Osteocyte (in vitro differentiated cells): ENCODE results near the gene CNPPD1. TPM values are rescaled to one million over a fixed set of nuclear protein-coding genes. Genes with fewer than 3 reads are reported as not detected.

Experiments
- DNase-seq: peaks from one replicate; pipeline ENCODE4 v3.0.0; 2021; ENCODE audit warnings: mixed read lengths; ENCODE audit not compliant: unreplicated experiment; ENCODE audit errors: extremely low spot score
- H3K27ac Mint-ChIP-seq: one replicate; pipeline ENCODE4 v1.8.0; 2021; ENCODE audit warnings: mild to moderate bottlenecking, mixed read lengths; ENCODE audit not compliant: unreplicated experiment
- H3K27me3 Mint-ChIP-seq: one replicate; pipeline ENCODE4 v1.8.0; 2021; ENCODE audit warnings: mixed read lengths; ENCODE audit not compliant: unreplicated experiment
- H3K36me3 Mint-ChIP-seq: one replicate; pipeline ENCODE4 v1.8.0; 2021; ENCODE audit warnings: mixed read lengths; ENCODE audit not compliant: unreplicated experiment
- H3K4me1 Mint-ChIP-seq: one replicate; pipeline ENCODE4 v1.8.0; 2021; ENCODE audit warnings: mixed read lengths; ENCODE audit not compliant: unreplicated experiment
- H3K4me3 Mint-ChIP-seq: one replicate; pipeline ENCODE4 v1.8.0; 2021; ENCODE audit warnings: mild to moderate bottlenecking, moderate library complexity, mixed read lengths; ENCODE audit not compliant: unreplicated experiment
- H3K9me3 Mint-ChIP-seq: one replicate; pipeline ENCODE4 v1.8.0; 2021; ENCODE audit warnings: mixed read lengths; ENCODE audit not compliant: unreplicated experiment
- total RNA-seq: library from RNA; stranded (reverse); gene quantifications from 2 replicates; pipeline ENCODE4 v1.2.1, GENCODE V29; 2021
- TF ChIP-seq, protein P1 (sequence below): fragments of 200-600 bp; sonication (generic); IDR thresholded peaks from 2 replicates; pipeline ENCODE4 v1.5.0; 2021; ENCODE audit warnings: antibody characterized with exemption, mild to moderate bottlenecking, moderate library complexity

The CNPPD1 gene
- total RNA-seq, 1 donor from 2014 or later: 45.7 TPM

DNA sequence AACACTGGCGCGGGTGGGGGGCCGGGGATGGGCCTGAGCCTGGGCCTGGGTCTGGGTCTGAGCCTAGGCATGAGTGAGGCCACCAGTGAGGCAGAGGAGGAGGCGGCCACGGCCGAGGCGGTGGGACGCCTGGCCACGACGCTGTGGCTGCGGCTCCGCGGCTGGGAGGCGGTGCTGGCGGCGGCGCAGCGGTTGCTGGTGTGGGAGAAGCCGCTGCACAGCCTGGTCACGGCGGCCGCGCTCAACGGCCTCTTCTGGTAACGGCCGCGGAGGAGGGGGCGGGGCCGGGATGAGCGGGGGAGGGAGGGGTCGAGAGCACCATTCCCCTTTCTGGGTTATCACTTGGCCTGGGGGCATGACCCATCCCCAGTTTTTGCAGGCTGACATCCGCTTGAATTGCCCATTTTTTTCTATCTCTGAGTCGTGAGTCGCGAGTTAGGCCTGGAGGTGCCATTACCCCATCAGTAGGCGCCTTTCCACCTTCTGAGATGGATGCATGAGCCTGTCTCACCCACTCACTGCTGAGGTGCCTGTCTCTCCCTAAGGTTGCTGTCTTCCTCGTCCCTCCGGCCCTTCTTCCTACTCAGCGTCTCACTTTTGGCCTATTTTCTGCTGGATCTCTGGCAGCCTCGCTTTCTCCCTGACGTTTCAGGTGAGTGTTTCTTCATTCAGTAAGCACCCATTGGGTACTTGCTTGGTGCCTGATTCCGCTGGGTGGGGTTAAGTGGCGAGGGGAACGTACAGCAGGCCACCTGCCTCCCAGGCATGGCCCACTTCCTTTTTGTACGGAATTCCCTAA, 1.9 kb upstream of the CNPPD1 start:
- Mint-ChIP-seq H3K27me3 (no peaks in the 10 kb centered on the region), H3K9me3 (no peaks in the 10 kb centered on the region), H3K4me3 (peak overlapping the region; percentile 80), H3K36me3 (peaks cover 33% of the 10 kb centered on the region), H3K27ac (peak overlapping the region; percentile 67), H3K4me1 (peaks cover 24% of the 10 kb centered on the region)
- no peak for DNase-seq
- TF ChIP-seq, protein P1, sequence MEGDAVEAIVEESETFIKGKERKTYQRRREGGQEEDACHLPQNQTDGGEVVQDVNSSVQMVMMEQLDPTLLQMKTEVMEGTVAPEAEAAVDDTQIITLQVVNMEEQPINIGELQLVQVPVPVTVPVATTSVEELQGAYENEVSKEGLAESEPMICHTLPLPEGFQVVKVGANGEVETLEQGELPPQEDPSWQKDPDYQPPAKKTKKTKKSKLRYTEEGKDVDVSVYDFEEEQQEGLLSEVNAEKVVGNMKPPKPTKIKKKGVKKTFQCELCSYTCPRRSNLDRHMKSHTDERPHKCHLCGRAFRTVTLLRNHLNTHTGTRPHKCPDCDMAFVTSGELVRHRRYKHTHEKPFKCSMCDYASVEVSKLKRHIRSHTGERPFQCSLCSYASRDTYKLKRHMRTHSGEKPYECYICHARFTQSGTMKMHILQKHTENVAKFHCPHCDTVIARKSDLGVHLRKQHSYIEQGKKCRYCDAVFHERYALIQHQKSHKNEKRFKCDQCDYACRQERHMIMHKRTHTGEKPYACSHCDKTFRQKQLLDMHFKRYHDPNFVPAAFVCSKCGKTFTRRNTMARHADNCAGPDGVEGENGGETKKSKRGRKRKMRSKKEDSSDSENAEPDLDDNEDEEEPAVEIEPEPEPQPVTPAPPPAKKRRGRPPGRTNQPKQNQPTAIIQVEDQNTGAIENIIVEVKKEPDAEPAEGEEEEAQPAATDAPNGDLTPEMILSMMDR: no peak

DNA sequence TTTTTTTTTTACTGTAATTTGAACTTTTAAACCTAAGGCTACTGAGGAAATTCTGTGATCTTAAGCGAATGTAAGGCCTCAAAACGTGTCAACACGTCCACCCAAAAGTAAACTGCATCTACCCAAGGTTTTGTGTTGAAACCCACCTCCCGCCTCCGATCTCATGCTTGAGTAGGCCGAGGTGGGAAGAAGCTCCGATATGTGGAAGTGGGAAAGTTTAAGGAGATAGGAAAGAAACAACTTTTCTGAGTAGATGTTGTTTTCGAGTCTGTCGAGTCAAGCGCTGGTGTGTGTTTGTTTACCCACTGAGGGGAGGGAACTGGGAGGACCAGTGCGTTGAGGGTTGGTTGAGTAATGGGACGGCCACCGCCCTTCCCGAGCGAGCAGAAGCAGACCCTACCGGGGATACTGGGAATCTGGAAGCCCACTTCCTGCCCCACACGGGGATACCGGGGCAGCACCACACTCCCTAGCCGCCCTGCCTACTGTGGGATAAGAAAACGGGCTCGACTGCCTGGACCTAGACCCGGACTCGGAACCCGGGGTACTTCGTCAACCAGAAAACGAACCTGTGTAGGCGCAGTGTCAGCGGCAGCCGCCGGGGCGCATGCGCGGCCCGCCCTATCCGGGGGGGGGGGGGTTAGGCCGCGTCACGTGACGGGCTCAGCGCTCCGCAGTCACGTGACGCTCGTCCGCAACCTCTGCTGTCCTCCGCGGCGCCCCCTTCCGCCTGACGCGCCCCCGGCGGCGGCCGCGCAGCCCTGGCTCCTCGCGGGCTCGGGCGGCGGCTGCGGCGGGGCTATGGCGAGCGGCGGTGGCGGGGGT, 1.0 kb upstream of the CNPPD1 start, which contains the start of gene RETREG2:
Gene RETREG2 (plus strand): TSS at position 724 of the 825 bp plus-strand sequence. CDS start 78 bp downstream, at position 802.
- no peaks in the 10 kb centered on the region for H3K9me3 Mint-ChIP-seq
- H3K27ac Mint-ChIP-seq: peak within 1 kb of the TSS; percentile 100
- no peaks in the 10 kb centered on the region for H3K27me3 Mint-ChIP-seq
- peak within 1 kb of the TSS; percentile 89 for H3K4me3 Mint-ChIP-seq
- peak; percentile 94 for DNase-seq
- H3K36me3 Mint-ChIP-seq: peaks cover 25% of the 10 kb centered on the region
- TF ChIP-seq, protein P1: peak; percentile 46
- peaks cover 24% of the 10 kb centered on the region for H3K4me1 Mint-ChIP-seq

DNA sequence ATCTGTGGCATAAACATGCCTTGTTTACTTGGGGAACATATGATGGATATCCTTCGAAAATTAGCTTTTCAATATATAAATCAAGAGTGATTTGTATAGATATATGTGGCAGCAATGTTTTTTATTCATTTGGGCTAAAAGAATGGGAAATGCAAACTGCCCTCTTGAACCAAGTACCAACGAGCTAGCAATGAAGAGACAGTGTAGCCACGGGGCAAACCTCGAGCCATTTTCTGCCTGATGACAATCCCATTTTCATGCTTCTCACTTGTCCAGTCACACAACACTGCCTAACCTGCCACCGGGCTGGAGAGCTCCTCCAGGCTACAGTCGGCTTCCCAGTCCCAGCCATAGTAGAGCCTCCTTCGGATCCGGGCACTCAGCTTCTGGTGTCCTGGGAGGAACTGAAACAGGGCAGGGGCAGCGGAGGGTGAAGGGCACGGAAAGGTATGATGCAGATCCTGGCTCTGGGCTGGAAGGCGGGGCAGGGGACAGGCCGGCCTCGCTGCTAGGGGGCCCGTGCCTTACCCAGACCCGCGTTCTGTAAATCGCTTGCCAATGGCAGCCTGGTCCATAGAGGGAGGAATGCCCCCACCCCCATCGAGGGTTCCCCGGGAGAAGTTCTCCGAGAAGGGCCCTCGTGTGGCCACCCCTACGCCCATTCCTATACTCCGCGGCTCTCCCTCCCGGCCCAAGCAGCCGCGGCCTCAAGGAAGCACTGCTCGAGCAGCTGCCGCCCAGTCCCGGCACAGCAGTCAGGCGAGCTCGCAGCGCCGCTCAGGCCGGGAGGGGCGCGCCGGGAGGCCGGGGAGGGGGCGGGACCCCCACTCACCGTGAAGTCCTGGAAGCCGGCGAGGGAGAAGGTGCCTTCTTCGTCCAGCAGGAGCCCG, 552 bp downstream of the CNPPD1 start:
- H3K9me3 Mint-ChIP-seq: no peaks in the 10 kb centered on the region
- H3K27ac Mint-ChIP-seq: peak overlapping the region; percentile 67
- peak overlapping the region; percentile 89 for H3K4me3 Mint-ChIP-seq
- peaks cover 27% of the 10 kb centered on the region for H3K4me1 Mint-ChIP-seq
- TF ChIP-seq, protein P1: peak; percentile 28
- H3K27me3 Mint-ChIP-seq: no peaks in the 10 kb centered on the region
- DNase-seq: no peak
- H3K36me3 Mint-ChIP-seq: peaks cover 26% of the 10 kb centered on the region

DNA sequence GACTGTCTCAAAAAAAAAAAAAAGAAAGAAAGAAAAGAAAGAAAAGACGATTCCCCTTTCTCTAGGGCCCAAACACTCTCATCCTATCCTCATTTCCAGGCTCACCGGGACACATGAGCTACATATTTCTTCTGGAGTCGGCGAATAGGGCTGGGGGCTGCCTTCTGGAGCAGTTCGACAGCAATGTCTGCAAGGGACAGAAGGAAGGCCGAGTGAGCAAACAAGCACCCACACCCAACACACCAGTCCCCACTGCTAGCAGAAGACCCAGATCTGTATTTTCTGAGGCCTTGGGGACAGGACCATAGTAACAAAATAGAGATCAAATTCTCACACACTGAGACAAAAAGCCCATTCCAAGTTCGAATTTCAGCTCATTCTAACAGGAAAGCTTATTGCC, 1.2 kb downstream of the CNPPD1 start:
- peaks cover 19% of the 10 kb centered on the region for H3K36me3 Mint-ChIP-seq
- no peaks in the 10 kb centered on the region for H3K9me3 Mint-ChIP-seq
- peak overlapping the region; percentile 89 for H3K4me3 Mint-ChIP-seq
- H3K27ac Mint-ChIP-seq: no peak overlapping the region
- no peaks in the 10 kb centered on the region for H3K27me3 Mint-ChIP-seq
- peaks cover 32% of the 10 kb centered on the region for H3K4me1 Mint-ChIP-seq
- TF ChIP-seq, protein P1: no peak
- no peak for DNase-seq
